Measurements from ENCODE around the gene ARHGEF17.

Gene ARHGEF17

GRCh38 chr11:73293356-73293936 lies 14.6 kb upstream of the ARHGEF17 start:
- DNase-seq (ENCODE audit: low read depth in 3 of 3): no peak

GRCh38 chr11:73294604-73295003 lies 13.5 kb upstream of the ARHGEF17 start:
- DNase-seq (ENCODE audit: low read depth in 3 of 3): no peak

GRCh38 chr11:73295241-73295995 lies 12.7 kb upstream of the ARHGEF17 start:
- DNase-seq (ENCODE audit: low read depth in 3 of 3): peak; percentile 54 to 79 (median 65)

GRCh38 chr11:73295996-73296318 lies 12.1 kb upstream of the ARHGEF17 start:
- DNase-seq (ENCODE audit: low read depth in 3 of 3): no peak

GRCh38 chr11:73296501-73297230 lies 11.4 kb upstream of the ARHGEF17 start:
- DNase-seq (ENCODE audit: low read depth in 3 of 3): no peak

GRCh38 chr11:73297231-73297590 lies 10.9 kb upstream of the ARHGEF17 start:
- DNase-seq (ENCODE audit: low read depth in 3 of 3): no peak

GRCh38 chr11:73297702-73298101 lies 10.4 kb upstream of the ARHGEF17 start:
- DNase-seq (ENCODE audit: low read depth in 3 of 3): no peak

- DNase-seq (ENCODE audit: low read depth in 3 of 3): no peak
These were observed 9.8 kb upstream of the ARHGEF17 start for GRCh38 chr11:73298233-73298632.

- no peak for DNase-seq (ENCODE audit: low read depth in 3 of 3)
These were observed 8.3 kb upstream of the ARHGEF17 start for GRCh38 chr11:73299751-73300150.

GRCh38 chr11:73306069-73306841 lies 1.8 kb upstream of the ARHGEF17 start:
- no peak for DNase-seq (ENCODE audit: low read depth in 3 of 3)

- no peak for DNase-seq (ENCODE audit: low read depth in 3 of 3)
These were observed 1.1 kb upstream of the ARHGEF17 start for GRCh38 chr11:73306977-73307322.

GRCh38 chr11:73307323-73308002 lies 613 bp upstream of the ARHGEF17 start:
- DNase-seq (ENCODE audit: low read depth in 3 of 3): peak; percentile 76 to 93 (median 83)

GRCh38 chr11:73308961-73309919 lies 1.2 kb downstream of the ARHGEF17 start:
- DNase-seq (ENCODE audit: low read depth in 3 of 3): no peak

GRCh38 chr11:73310076-73310475 lies 2.0 kb downstream of the ARHGEF17 start:
- DNase-seq (ENCODE audit: low read depth in 3 of 3): no peak

GRCh38 chr11:73310661-73311393 lies 2.8 kb downstream of the ARHGEF17 start:
- DNase-seq (ENCODE audit: low read depth in 3 of 3): no peak

- DNase-seq (ENCODE audit: low read depth in 3 of 3): no peak
These were observed 3.4 kb downstream of the ARHGEF17 start for GRCh38 chr11:73311394-73311869.

GRCh38 chr11:73312036-73312435 lies 4.0 kb downstream of the ARHGEF17 start:
- no peak for DNase-seq (ENCODE audit: low read depth in 3 of 3)

- DNase-seq (ENCODE audit: low read depth in 3 of 3): no peak
These were observed 4.8 kb downstream of the ARHGEF17 start for GRCh38 chr11:73312851-73313327.

GRCh38 chr11:73313652-73314051 lies 5.6 kb downstream of the ARHGEF17 start:
- DNase-seq (ENCODE audit: low read depth in 3 of 3): no peak

Data from stimulated activated CD4-positive, alpha-beta T cell treated with anti-CD3 and anti-CD28 coated beads, TNF-alpha, amount 100 ng/mL, for 24 hours (primary cell).